ENCODE results near the gene ZNF827. TPM values are rescaled to one million over a fixed set of nuclear protein-coding genes. Genes with fewer than 3 reads are reported as not detected.

The ZNF827 gene
- polyA plus RNA-seq, 1 donor from 2014 or later = 12.1 TPM

GRCh38 chr4:145880355-145880960, 58.2 kb downstream of the ZNF827 start:
- TF ChIP-seq TAF1 (IDR thresholded peaks at IDR 0.05; ENCODE audit: low read depth) = no peak
- TF ChIP-seq SMC3 (conservative IDR thresholded peaks at IDR 0.05; ENCODE audit: poor library complexity) = no peak
- no peak for TF ChIP-seq RAD21 (conservative IDR thresholded peaks at IDR 0.05)
- TF ChIP-seq EP300 (conservative IDR thresholded peaks at IDR 0.05; ENCODE audit: poor library complexity, severe bottlenecking) = no peak
- TF ChIP-seq EZH2 (IDR thresholded peaks at IDR 0.05; ENCODE audit: borderline replicate concordance, insufficient read depth, low read length, poor library complexity, severe bottlenecking) = no peak
- no peak for TF ChIP-seq MXI1 (conservative IDR thresholded peaks at IDR 0.05; ENCODE audit: poor library complexity, severe bottlenecking)
- TF ChIP-seq, protein P1, sequence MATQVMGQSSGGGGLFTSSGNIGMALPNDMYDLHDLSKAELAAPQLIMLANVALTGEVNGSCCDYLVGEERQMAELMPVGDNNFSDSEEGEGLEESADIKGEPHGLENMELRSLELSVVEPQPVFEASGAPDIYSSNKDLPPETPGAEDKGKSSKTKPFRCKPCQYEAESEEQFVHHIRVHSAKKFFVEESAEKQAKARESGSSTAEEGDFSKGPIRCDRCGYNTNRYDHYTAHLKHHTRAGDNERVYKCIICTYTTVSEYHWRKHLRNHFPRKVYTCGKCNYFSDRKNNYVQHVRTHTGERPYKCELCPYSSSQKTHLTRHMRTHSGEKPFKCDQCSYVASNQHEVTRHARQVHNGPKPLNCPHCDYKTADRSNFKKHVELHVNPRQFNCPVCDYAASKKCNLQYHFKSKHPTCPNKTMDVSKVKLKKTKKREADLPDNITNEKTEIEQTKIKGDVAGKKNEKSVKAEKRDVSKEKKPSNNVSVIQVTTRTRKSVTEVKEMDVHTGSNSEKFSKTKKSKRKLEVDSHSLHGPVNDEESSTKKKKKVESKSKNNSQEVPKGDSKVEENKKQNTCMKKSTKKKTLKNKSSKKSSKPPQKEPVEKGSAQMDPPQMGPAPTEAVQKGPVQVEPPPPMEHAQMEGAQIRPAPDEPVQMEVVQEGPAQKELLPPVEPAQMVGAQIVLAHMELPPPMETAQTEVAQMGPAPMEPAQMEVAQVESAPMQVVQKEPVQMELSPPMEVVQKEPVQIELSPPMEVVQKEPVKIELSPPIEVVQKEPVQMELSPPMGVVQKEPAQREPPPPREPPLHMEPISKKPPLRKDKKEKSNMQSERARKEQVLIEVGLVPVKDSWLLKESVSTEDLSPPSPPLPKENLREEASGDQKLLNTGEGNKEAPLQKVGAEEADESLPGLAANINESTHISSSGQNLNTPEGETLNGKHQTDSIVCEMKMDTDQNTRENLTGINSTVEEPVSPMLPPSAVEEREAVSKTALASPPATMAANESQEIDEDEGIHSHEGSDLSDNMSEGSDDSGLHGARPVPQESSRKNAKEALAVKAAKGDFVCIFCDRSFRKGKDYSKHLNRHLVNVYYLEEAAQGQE (IDR thresholded peaks at IDR 0.05; ENCODE audit: borderline replicate concordance) = no peak
- TF ChIP-seq CTCF (IDR thresholded peaks at IDR 0.05; ENCODE audit: poor library complexity, severe bottlenecking) = no peak
- TF ChIP-seq POLR2AphosphoS5 (IDR thresholded peaks at IDR 0.05) = no peak
- H3K4me3 ChIP-seq (ENCODE audit: low read length) = no peak overlapping the region
- no peak overlapping the region for H3K9ac ChIP-seq (ENCODE audit: low read length)
- no peaks in the 10 kb centered on the region for H3K27me3 ChIP-seq (ENCODE audit: insufficient read depth, low read depth, low read length)
- no peak overlapping the region for H3K27ac ChIP-seq (ENCODE audit: low read length)
- H3K36me3 ChIP-seq (ENCODE audit: insufficient read depth, low read length) = peaks cover 15% of the 10 kb centered on the region
- no peaks in the 10 kb centered on the region for H3F3A ChIP-seq (ENCODE audit: insufficient read depth, low read length, poor library complexity, severe bottlenecking)
- peaks cover 12% of the 10 kb centered on the region for H3K79me2 ChIP-seq (replicated peaks; ENCODE audit: insufficient read depth, low read length)
- H3K4me2 ChIP-seq (ENCODE audit: low read length) = no peak overlapping the region
- no peaks in the 10 kb centered on the region for H3K9me3 ChIP-seq (ENCODE audit: low read length)
- H2AFZ ChIP-seq (ENCODE audit: low read depth, low read length) = no peak overlapping the region
- H3K9me2 ChIP-seq (ENCODE audit: insufficient read depth, low read length) = no peaks in the 10 kb centered on the region
- H4K20me1 ChIP-seq (ENCODE audit: insufficient read depth) = no peaks in the 10 kb centered on the region

DNA sequence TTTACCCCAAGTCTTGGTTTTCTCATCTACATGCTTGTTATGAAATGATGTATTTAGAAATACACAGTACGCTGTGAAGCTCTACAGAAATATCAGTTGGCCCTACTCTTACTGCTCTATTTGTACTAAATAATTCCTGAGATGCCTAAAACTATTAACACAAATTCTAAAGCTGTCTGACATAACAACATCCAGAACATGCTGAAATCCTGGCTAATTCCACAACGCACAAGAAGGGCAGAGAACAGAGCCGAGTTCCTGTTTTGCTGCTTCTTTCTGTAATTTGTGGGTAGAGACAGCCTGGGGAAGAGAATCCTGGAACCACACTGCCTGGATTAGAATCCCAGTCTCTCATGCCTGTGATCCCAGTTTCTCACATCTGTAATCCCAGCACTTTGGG, 59.0 kb downstream of the ZNF827 start:
- no peak overlapping the region for H3K27ac ChIP-seq (ENCODE audit: low read length)
- no peak overlapping the region for H3K4me2 ChIP-seq (ENCODE audit: low read length)
- H3K27me3 ChIP-seq (ENCODE audit: insufficient read depth, low read depth, low read length) = no peaks in the 10 kb centered on the region
- no peak overlapping the region for H3K4me3 ChIP-seq (ENCODE audit: low read length)
- peaks cover 8% of the 10 kb centered on the region for H3K79me2 ChIP-seq (replicated peaks; ENCODE audit: insufficient read depth, low read length)
- H3K9me3 ChIP-seq (ENCODE audit: low read length) = no peaks in the 10 kb centered on the region
- no peaks in the 10 kb centered on the region for H3F3A ChIP-seq (ENCODE audit: insufficient read depth, low read length, poor library complexity, severe bottlenecking)
- no peak overlapping the region for H3K9ac ChIP-seq (ENCODE audit: low read length)
- peaks cover 12% of the 10 kb centered on the region for H3K36me3 ChIP-seq (ENCODE audit: insufficient read depth, low read length)
- H2AFZ ChIP-seq (ENCODE audit: low read depth, low read length) = no peak overlapping the region
- H4K20me1 ChIP-seq (ENCODE audit: insufficient read depth) = no peaks in the 10 kb centered on the region
- no peaks in the 10 kb centered on the region for H3K9me2 ChIP-seq (ENCODE audit: insufficient read depth, low read length)
- no peak for TF ChIP-seq TAF1 (IDR thresholded peaks at IDR 0.05; ENCODE audit: low read depth)
- TF ChIP-seq, protein P1 (IDR thresholded peaks at IDR 0.05; ENCODE audit: borderline replicate concordance) = no peak
- TF ChIP-seq EP300 (conservative IDR thresholded peaks at IDR 0.05; ENCODE audit: poor library complexity, severe bottlenecking) = no peak
- no peak for TF ChIP-seq CTCF (IDR thresholded peaks at IDR 0.05; ENCODE audit: poor library complexity, severe bottlenecking)
- no peak for TF ChIP-seq MXI1 (conservative IDR thresholded peaks at IDR 0.05; ENCODE audit: poor library complexity, severe bottlenecking)
- no peak for TF ChIP-seq RAD21 (conservative IDR thresholded peaks at IDR 0.05)
- no peak for TF ChIP-seq EZH2 (IDR thresholded peaks at IDR 0.05; ENCODE audit: borderline replicate concordance, insufficient read depth, low read length, poor library complexity, severe bottlenecking)
- TF ChIP-seq SMC3 (conservative IDR thresholded peaks at IDR 0.05; ENCODE audit: poor library complexity) = no peak
- no peak for TF ChIP-seq POLR2AphosphoS5 (IDR thresholded peaks at IDR 0.05)

Data from neural cell (in vitro differentiated cells).